Naive B cell (primary cell): ENCODE data around the gene GRM5. TPM values are rescaled to one million over a fixed set of nuclear protein-coding genes. Genes with fewer than 3 reads are reported as not detected.
"Not testable (repeated sequence)": the region's sequence is repeated elsewhere in the genome, so short reads cannot be mapped to it uniquely, and the experiment has no call there.

Source experiments
- ATAC-seq, 2 donors: fragments of 150-1000 bp; cut with Tn5 transposase; 2 replicates each; pipeline ENCODE4 v1.10.0; 2021; ENCODE audit warnings: low read depth in 2 of 2, mild to moderate bottlenecking in 2 of 2, moderate library complexity in 2 of 2
- DNase-seq: peaks from one replicate; pipeline ENCODE4 v3.0.0; 2022
- H3K27ac Mint-ChIP-seq, 6 donors: one replicate each; pipeline ENCODE4 v1.8.0; 2020 to 2022; ENCODE audit warnings: mild to moderate bottlenecking in 6 of 6, mixed read lengths in 6 of 6, moderate library complexity in 5 of 6, inconsistent platforms in 2 of 6
- H3K27me3 Mint-ChIP-seq, 3 donors: one replicate each; pipeline ENCODE4 v1.8.0; 2021 to 2022; ENCODE audit warnings: mixed read lengths in 3 of 3, mild to moderate bottlenecking in 1 of 3
- H3K36me3 Mint-ChIP-seq, 2 donors: one replicate each; pipeline ENCODE4 v1.8.0; 2020 to 2022; ENCODE audit warnings: mixed read lengths in 2 of 2, inconsistent platforms in 1 of 2, mild to moderate bottlenecking in 1 of 2
- H3K4me1 Mint-ChIP-seq, 3 donors: one replicate each; pipeline ENCODE4 v1.8.0; 2020 to 2022; ENCODE audit warnings: mixed read lengths in 3 of 3, inconsistent platforms in 1 of 3, mild to moderate bottlenecking in 1 of 3, moderate library complexity in 1 of 3
- H3K4me3 Mint-ChIP-seq, 8 donors: one replicate each; pipeline ENCODE4 v1.8.0; 2020 to 2022; ENCODE audit warnings: mild to moderate bottlenecking in 8 of 8, mixed read lengths in 8 of 8, moderate library complexity in 8 of 8, inconsistent platforms in 2 of 8
- H3K9me3 Mint-ChIP-seq, 7 donors: one replicate each; pipeline ENCODE4 v1.8.0; 2020 to 2022; ENCODE audit warnings: mixed read lengths in 7 of 7, mild to moderate bottlenecking in 5 of 7, inconsistent platforms in 2 of 7, moderate library complexity in 1 of 7
- polyA plus RNA-seq, 6 donors: library from polyadenylated mRNA; unstranded; fragments of 300-500 nt; fragmentation: Illumina TruSeq; gene quantifications; one replicate each; pipeline ENCODE4 v1.2.3, GENCODE V29; 2021; ENCODE audit warnings: low read depth in 6 of 6

GRM5 gene
- polyA plus RNA-seq, 6 donors from 2014 or later = not detected

DNA sequence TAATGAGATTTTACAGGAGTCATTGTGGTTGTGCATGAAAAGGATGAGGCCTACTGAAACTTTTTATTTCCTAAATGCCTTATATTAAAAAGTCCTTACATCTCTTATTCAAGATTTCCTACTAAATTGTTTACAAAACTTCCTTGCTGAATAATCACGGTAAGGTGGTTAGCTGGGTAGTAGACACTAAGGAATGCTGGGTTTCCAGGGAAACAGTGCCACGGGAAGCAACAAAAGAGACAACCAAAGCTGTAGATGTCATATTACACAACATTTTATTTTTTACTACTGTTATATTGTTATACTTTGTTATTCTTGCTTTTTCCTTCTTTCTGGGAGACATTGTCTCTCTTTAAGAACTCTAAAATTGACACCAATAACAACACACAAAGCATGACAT lies 36.1 kb downstream of the GRM5 start:
- H3K27ac Mint-ChIP-seq, H3K4me1 Mint-ChIP-seq, H3K27me3 Mint-ChIP-seq, H3K4me3 Mint-ChIP-seq, H3K9me3 Mint-ChIP-seq, H3K36me3 Mint-ChIP-seq, DNase-seq, ATAC-seq: not testable (repeated sequence)

DNA sequence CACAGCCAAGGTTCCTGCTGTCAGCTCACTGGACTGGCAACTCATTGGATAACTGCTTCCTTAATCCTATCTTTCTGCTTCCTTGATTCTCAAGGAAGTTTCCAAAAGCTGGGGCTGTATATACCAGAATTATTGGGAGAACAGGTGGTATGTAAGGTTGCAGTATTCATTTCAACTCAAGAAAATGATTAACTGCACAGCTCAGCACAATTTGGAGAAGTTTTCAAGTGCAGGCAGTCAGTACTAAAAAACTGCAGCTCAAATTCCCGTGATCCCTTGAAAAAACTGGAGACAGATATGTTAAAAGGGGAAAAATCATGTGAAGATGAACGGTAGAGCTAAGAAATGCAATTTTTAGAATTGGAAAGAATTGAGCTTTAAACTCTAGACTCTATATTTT lies 44.4 kb downstream of the GRM5 start:
- Mint-ChIP-seq H3K36me3 (no peaks in the 10 kb centered on the region), H3K9me3 (peaks cover 0 to 2% (median 0%) of the 10 kb centered on the region in 7 donors), H3K27ac (no peak overlapping the region), H3K4me3 (no peak overlapping the region), H3K27me3 (no peaks in the 10 kb centered on the region), H3K4me1 (no peaks in the 10 kb centered on the region)
- DNase-seq (no peak), ATAC-seq (no peak)

DNA sequence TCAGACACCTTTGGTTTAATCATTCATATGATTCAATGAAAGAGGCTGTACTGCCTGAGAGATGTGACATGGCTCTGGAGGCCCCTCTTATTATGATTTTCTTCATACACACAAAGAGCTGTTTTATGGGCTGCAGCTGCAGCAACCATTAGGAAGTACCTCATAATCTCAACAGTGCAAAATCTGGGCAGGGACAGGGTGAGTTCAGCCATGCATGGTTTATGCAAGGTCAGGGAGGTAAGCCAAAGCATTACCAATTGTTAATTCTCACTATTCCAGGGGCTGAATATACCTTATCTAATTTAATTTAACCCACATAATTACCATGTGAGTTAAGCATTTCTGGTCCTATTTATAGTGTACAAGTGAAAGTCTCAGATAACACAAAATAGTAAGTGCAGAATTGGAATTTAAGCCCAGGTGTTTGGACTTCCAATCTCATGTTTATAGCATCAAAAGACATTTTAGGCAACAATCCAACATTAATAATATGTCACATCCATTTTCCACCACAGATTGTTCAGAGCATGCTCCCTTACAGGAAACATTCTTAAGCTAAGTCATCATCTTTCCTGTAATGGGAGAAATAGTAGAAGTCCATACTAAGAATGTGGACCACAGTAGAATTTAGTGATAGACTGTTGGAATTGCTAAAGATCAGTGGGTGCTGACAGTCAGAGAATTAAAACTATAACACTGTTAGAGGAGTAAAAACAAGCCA lies 45.8 kb downstream of the GRM5 start:
- H3K9me3 Mint-ChIP-seq = not testable (repeated sequence)

DNA sequence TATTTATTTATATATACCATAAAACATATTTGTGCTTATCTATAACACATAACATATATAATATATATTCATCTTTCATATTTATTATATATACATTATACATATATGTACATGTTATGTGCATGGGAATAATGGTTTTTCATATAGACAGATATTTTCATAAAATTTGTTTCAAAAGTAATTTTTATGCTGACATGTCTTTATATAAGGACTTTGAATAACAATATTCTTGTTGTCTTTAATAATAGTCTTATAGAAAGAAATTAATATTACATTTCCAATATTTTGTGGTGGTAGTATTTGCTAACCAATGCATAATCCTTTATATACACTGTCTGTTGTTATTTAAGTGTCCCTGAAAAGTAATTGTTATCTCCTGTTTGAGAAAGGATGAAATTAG lies 49.6 kb downstream of the GRM5 start:
- no peaks in the 10 kb centered on the region for H3K36me3 Mint-ChIP-seq
- no peak overlapping the region for H3K4me3 Mint-ChIP-seq
- H3K27ac Mint-ChIP-seq = no peak overlapping the region
- H3K27me3 Mint-ChIP-seq = no peaks in the 10 kb centered on the region
- DNase-seq (no peak), ATAC-seq (no peak)
- H3K9me3 Mint-ChIP-seq = peaks cover 0 to 9% (median 0%) of the 10 kb centered on the region in 7 donors
- H3K4me1 Mint-ChIP-seq = no peaks in the 10 kb centered on the region

More for the DNA sequence above, 45.8 kb downstream of the GRM5 start:
- DNase-seq, H3K4me1 Mint-ChIP-seq, H3K36me3 Mint-ChIP-seq, H3K27me3 Mint-ChIP-seq, H3K27ac Mint-ChIP-seq, H3K4me3 Mint-ChIP-seq, ATAC-seq: not testable (repeated sequence)

DNA sequence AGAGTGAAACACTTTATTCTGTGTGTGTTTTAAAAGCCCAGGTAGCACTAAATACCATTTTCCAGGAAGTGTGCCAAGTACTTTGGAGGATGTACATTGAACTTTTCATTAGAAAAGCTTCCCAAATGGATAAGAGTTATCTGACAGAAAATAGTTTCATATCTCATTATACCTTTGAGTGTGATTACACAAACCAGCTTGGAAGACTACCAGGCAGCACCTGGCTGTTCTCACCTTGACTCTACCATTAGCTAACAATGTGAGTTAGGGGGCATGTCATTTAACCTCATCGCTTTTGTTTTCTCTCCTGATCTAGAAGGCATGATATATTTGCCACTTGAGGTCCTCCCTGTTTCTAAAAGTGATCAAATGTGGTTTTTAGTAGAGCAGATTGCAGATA lies 50.2 kb downstream of the GRM5 start:
- H3K4me3 Mint-ChIP-seq = no peak overlapping the region
- no peak for ATAC-seq
- peaks cover 0 to 9% (median 0%) of the 10 kb centered on the region in 7 donors for H3K9me3 Mint-ChIP-seq
- no peaks in the 10 kb centered on the region for H3K36me3 Mint-ChIP-seq
- H3K27ac Mint-ChIP-seq = no peak overlapping the region
- no peaks in the 10 kb centered on the region for H3K27me3 Mint-ChIP-seq
- no peak for DNase-seq
- no peaks in the 10 kb centered on the region for H3K4me1 Mint-ChIP-seq

DNA sequence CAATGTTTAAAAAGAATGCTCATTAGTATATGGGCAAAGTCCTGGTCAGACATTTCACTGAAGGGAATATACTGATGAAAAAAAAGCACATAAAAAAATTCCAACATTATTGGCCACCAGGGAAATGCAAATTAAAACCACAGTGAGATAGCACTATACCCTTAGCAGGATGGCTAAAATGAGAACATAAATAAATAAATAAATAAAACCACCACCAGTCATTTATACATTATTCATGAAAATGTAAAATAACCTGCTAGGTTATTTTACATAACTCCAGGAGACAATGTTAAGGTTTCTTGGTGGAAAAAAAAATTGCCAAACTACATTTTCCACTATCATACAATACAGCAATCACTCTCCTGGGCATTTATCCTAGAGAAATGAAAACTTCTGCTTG lies 64.9 kb downstream of the GRM5 start:
- not testable (repeated sequence) for H3K27me3 Mint-ChIP-seq, DNase-seq, ATAC-seq, H3K36me3 Mint-ChIP-seq, H3K4me3 Mint-ChIP-seq, H3K27ac Mint-ChIP-seq, H3K4me1 Mint-ChIP-seq
- H3K9me3 Mint-ChIP-seq = peaks cover 0 to 11% (median 3%) of the 10 kb centered on the region in 7 donors

DNA sequence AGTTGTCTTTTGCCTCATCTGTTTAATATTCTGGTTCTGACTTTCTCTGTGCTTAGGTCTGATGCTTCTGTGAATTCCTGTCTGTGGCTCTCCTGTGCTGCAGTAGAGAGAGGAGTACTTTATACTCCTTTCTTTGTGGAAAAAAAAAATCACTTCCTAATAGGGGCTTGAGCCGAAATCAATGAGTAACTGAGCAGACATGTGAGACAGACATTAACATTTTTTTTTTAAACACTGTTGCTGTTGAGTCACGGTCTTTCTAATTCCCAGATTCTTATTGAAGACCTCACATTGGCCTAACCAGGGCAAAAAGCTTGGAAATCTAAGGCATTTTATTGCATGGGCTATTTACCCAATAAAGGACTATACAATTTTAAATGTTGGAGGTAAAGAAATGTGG lies 86.1 kb downstream of the GRM5 start:
- no peak for DNase-seq
- Mint-ChIP-seq H3K27ac (no peak overlapping the region), H3K27me3 (no peaks in the 10 kb centered on the region), H3K9me3 (peaks cover 0 to 4% (median 0%) of the 10 kb centered on the region in 7 donors), H3K4me3 (no peak overlapping the region), H3K4me1 (no peaks in the 10 kb centered on the region), H3K36me3 (no peaks in the 10 kb centered on the region)
- no peak for ATAC-seq

DNA sequence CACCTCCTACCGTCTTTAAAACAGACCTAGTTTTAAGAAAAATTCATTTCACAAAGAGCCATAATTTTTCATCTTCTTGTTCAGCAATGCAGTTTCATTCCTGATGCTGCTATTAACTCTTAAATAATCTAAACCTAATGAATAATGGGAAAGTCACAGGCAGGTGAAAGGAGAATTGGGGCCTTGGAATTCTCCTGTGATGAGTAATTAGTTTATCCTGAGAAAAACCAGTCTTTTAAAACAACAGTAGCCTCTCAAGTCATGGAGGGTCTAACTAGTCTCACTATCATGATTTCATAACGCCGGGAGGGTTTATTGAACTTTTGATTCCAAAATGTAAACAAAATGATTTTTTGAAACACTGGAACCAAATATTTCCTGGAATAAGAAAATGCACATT lies 86.8 kb downstream of the GRM5 start:
- H3K4me3 Mint-ChIP-seq, H3K36me3 Mint-ChIP-seq, DNase-seq, H3K9me3 Mint-ChIP-seq, H3K27ac Mint-ChIP-seq, ATAC-seq, H3K4me1 Mint-ChIP-seq, H3K27me3 Mint-ChIP-seq: not testable (repeated sequence)

DNA sequence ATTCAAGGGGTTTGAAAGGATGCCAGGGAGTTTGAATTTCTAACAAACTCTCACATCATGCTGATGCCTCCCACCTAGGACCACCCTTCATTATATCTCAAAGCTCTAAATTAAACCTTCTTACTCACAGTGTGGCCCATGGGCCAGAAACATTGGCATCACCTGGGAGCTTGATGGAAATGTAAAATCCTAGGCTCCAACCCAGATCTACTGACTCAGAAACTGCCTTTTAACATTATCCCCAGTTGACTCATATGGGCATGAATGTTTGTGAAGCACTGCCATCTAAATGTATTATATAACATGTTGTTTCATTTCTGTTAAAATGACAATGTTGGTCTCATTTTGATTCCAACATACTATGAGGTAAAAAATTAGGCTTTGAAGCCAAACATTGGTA lies 90.3 kb downstream of the GRM5 start:
- not testable (repeated sequence) for H3K4me1 Mint-ChIP-seq, H3K36me3 Mint-ChIP-seq, H3K27me3 Mint-ChIP-seq, ATAC-seq, H3K4me3 Mint-ChIP-seq, H3K27ac Mint-ChIP-seq, DNase-seq
- H3K9me3 Mint-ChIP-seq = peaks cover 0 to 19% (median 0%) of the 10 kb centered on the region in 7 donors

DNA sequence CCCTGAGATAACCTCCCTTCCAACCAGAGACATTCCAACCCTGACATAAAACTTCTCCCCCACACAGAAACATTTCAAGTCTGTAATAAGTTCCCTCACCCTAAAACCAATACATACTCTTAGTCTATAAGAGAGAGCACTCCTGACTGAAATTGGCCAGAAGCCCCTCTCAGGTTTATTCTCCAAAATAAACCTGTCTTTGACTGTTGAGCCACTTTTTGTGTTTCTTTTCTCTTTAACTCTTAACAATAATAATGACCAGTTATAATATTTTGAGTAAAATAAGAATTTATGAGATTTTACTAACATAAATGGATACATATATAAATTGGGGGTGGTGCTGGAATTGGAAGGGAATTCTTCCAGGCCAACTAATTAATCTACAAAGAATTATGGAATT lies 93.6 kb downstream of the GRM5 start:
- Mint-ChIP-seq H3K27me3 (no peaks in the 10 kb centered on the region), H3K36me3 (no peaks in the 10 kb centered on the region), H3K27ac (no peak overlapping the region), H3K9me3 (peaks cover 0 to 17% (median 2%) of the 10 kb centered on the region in 7 donors), H3K4me3 (no peak overlapping the region), H3K4me1 (no peaks in the 10 kb centered on the region)
- ATAC-seq (no peak), DNase-seq (no peak)

DNA sequence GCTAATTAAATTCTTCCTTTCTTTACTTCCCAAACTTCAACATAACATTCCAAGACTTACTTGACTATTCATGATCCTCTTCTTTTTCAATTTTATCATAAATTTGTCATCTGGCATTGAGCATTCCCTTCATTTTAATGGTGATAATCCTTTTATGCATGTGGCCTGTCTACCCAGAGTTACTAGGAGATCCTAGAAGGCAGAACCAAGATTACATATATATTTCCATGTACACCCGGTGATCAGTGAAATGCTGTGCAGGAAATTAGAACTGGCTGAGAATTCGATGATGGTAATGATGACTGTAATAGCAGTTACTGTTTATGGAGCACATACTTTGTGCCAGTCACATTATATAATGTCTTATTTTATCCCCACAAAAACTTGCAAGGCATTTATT lies 104.2 kb downstream of the GRM5 start:
- not testable (repeated sequence) for H3K27me3 Mint-ChIP-seq, ATAC-seq, H3K4me1 Mint-ChIP-seq, H3K4me3 Mint-ChIP-seq, H3K27ac Mint-ChIP-seq, H3K9me3 Mint-ChIP-seq, DNase-seq, H3K36me3 Mint-ChIP-seq

DNA sequence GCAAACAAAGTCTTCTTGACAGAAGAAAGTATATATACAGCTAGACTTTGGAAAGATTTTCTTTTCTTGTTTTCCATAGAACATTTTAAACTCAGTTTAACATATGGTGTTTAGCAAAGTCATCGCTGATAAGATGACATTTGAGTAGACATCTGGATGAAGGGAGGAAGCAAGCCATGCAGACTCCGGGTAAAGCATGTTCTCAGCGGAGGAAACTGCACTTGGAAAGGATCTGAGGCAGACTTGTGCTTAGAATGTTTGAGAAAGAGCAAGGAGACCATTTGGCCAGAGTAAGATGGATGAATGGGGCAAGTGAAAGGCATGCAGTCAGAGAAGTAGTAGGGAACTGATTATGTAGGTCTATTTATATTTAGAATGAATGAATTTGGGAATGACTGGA lies 105.9 kb downstream of the GRM5 start:
- not testable (repeated sequence) for DNase-seq, H3K9me3 Mint-ChIP-seq, H3K36me3 Mint-ChIP-seq, H3K27ac Mint-ChIP-seq, H3K4me1 Mint-ChIP-seq, ATAC-seq, H3K27me3 Mint-ChIP-seq, H3K4me3 Mint-ChIP-seq

DNA sequence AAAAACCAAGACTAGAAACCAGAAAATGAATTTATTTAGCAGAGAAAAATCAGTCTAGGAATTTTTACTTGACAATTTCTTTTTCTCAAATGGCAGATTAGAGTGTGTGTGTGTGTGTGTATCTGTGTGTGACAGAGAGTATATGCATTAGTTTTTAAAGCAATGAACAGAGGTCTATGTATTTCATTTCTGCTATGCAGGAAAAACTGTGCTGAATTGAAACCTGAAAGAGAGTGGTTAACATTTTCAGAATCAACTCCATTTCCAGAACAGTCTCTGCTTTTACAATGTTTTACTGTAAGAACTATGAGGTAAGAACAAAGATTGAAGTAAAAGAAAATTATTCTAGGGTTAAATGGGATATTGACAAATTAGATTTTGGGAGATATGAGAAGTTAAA lies 114.8 kb downstream of the GRM5 start:
- Mint-ChIP-seq H3K9me3 (peaks cover 0 to 5% (median 0%) of the 10 kb centered on the region in 7 donors), H3K4me1 (no peaks in the 10 kb centered on the region), H3K36me3 (no peaks in the 10 kb centered on the region), H3K27me3 (no peaks in the 10 kb centered on the region), H3K27ac (no peak overlapping the region), H3K4me3 (no peak overlapping the region)
- ATAC-seq (no peak), DNase-seq (no peak)

DNA sequence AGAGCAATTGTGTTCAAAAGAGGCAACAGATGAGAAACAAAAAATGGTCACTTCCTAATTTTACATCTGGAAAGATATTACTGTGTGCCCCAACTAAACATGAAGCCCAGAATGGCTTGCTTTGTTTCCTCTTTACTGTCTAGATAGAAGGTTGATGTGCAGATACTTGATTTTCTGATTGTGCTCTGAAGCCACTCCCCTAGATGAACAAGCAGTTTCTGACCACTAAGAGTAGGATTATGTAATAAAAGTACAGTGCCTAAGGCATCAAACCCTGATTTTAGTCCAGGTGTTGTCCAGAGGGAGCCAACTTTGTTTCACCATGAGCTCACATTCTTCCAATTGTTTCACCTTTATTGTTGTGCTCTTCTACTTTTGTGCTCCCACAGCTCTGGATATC lies 116.9 kb downstream of the GRM5 start:
- H3K9me3 Mint-ChIP-seq = peaks cover 0 to 14% (median 1%) of the 10 kb centered on the region in 7 donors
- H3K4me3 Mint-ChIP-seq, ATAC-seq, H3K27ac Mint-ChIP-seq, H3K27me3 Mint-ChIP-seq, DNase-seq, H3K4me1 Mint-ChIP-seq, H3K36me3 Mint-ChIP-seq: not testable (repeated sequence)
